GM12878 (cell line): ENCODE measurements around the gene MID2. TPM values are rescaled to one million over a fixed set of nuclear protein-coding genes. Genes with fewer than 3 reads are reported as not detected.

Experiments used
- ATAC-seq: fragments of 200-7000 bp; cut with Tn5 transposase; 3 replicates; pipeline ENCODE4 v1.9.1; 2020; ENCODE audit warnings: mild to moderate bottlenecking, moderate library complexity
- BruUV-seq: library from RNA; stranded (reverse); fragments of 400-500 nt; replicated peaks from 2 replicates; lab custom pipeline; 2021; lab: Mats Ljungman, UMichigan
- CTCF ChIA-PET: fragments of 300-600 bp; sonication (Branson Sonifier 250); formaldehyde crosslinking; extraction: SDS; loops from one replicate; lab custom pipeline; 2021; ENCODE audit warnings: inconsistent platforms; lab: Yijun Ruan, JAX
- POLR2A ChIA-PET: fragments of 350-600 bp; formaldehyde crosslinking; extraction: SDS; loops from one replicate; lab custom pipeline; 2021; ENCODE audit warnings: inconsistent platforms; lab: Charles Lee
- RAD21 ChIA-PET: fragments of 300-600 bp; sonication (Branson Sonifier 250); formaldehyde crosslinking; loops from one replicate; lab custom pipeline; 2023; ENCODE audit warnings: antibody characterized with exemption; ENCODE audit not compliant: unreplicated experiment; lab: Charles Lee
- SMC1A ChIA-PET: fragments of 300-600 bp; sonication (Branson Sonifier 250); formaldehyde crosslinking; loops from one replicate; lab custom pipeline; 2023; ENCODE audit not compliant: unreplicated experiment, uncharacterized antibody; lab: Charles Lee
- DNase-seq: peaks from one replicate; pipeline ENCODE4 v3.0.0-alpha.2; 2011; ENCODE audit warnings: low read depth, low spot score
- FAIRE-seq: peaks from 3 replicates; lab custom pipeline; 2011; peaks lifted over from hg19 to GRCh38; lab: Jason Lieb, UNC
- H2AFZ ChIP-seq: 2 replicates; pipeline ENCODE4 v1.6.0; 2011; ENCODE audit warnings: low read depth, low read length, control low read depth; ENCODE audit not compliant: control insufficient read depth
- H3K27ac ChIP-seq: 2 replicates; pipeline ENCODE4 v1.5.1; 2011; ENCODE audit warnings: control low read depth; ENCODE audit not compliant: control insufficient read depth, insufficient read depth
- H3K27me3 ChIP-seq, 2 experiments: replicated peaks in 1 of 2; 2 replicates each; pipeline versions ENCODE4 v1.6.0 to v1.6.1; 2011; ENCODE audit warnings: low read length in 1 of 2; ENCODE audit not compliant: control insufficient read depth in 2 of 2, insufficient read depth in 2 of 2
- H3K36me3 ChIP-seq, 2 experiments: 2 replicates each; pipeline ENCODE4 v1.5.1; 2011; ENCODE audit warnings: low read length in 1 of 2; ENCODE audit not compliant: control insufficient read depth in 2 of 2, insufficient read depth in 2 of 2
- H3K4me1 ChIP-seq: 2 replicates; pipeline ENCODE4 v1.6.1; 2011; ENCODE audit warnings: mild to moderate bottlenecking, low read length, moderate library complexity, mixed read lengths; ENCODE audit not compliant: control insufficient read depth, insufficient read depth
- H3K4me2 ChIP-seq: 2 replicates; pipeline ENCODE4 v1.6.0; 2011; ENCODE audit warnings: control low read depth; ENCODE audit not compliant: control insufficient read depth, insufficient read depth
- H3K4me3 ChIP-seq: fragments of 200-600 bp; sonication (generic); 2 replicates; pipeline ENCODE4 v1.5.1; 2016
- H3K79me2 ChIP-seq: 2 replicates; pipeline ENCODE4 v1.6.0; 2011; ENCODE audit warnings: low read length; ENCODE audit not compliant: control insufficient read depth, insufficient read depth
- H3K9ac ChIP-seq: 2 replicates; pipeline ENCODE4 v1.8.0; 2011; ENCODE audit warnings: low read length, control low read depth, mixed read lengths; ENCODE audit not compliant: control insufficient read depth, insufficient read depth
- H3K9me3 ChIP-seq: replicated peaks from 3 replicates; pipeline ENCODE4 v1.5.1; 2011; ENCODE audit warnings: mild to moderate bottlenecking, low read length; ENCODE audit not compliant: control insufficient read depth, insufficient read depth
- H4K20me1 ChIP-seq: 2 replicates; pipeline ENCODE4 v1.6.0; 2011; ENCODE audit not compliant: control insufficient read depth, insufficient read depth
- EED ChIP-seq: sonication (generic); IDR thresholded peaks from 2 replicates; pipeline ENCODE4 v1.6.1; 2016; ENCODE audit warnings: antibody characterized with exemption, low read depth
- ELK1 ChIP-seq: IDR thresholded peaks from 2 replicates; pipeline ENCODE4 v1.6.1; 2012; ENCODE audit warnings: low read depth, low read length, improper control_type of control experiment
- EP300 ChIP-seq, 2 experiments: fragments of 150-350 bp in 1 of 2; IDR thresholded peaks; 2 replicates each; pipeline ENCODE4 v1.6.1; 2011 to 2012; ENCODE audit warnings: low read depth in 2 of 2, low read length in 2 of 2, borderline replicate concordance in 1 of 2, improper control_type of control experiment in 1 of 2, inconsistent platforms in 1 of 2; ENCODE audit not compliant: control insufficient read depth in 1 of 2
- FOXM1 ChIP-seq: IDR thresholded peaks from 2 replicates; pipeline ENCODE4 v1.6.1; 2012; ENCODE audit warnings: low read depth, mild to moderate bottlenecking, inconsistent platforms, low read length, moderate library complexity
- IKZF2 ChIP-seq, 2 experiments: fragments of 450-650 bp; IDR thresholded peaks; 2 replicates each; pipeline ENCODE4 v1.6.1; 2017; ENCODE audit warnings: mild to moderate bottlenecking in 2 of 2, moderate library complexity in 2 of 2
- MTA2 ChIP-seq: fragments of 450-650 bp; IDR thresholded peaks from 2 replicates; pipeline ENCODE4 v1.6.1; 2016; ENCODE audit warnings: low read depth, mild to moderate bottlenecking, moderate library complexity
- MYC ChIP-seq: IDR thresholded peaks from 2 replicates; pipeline ENCODE4 v1.6.1; 2011; ENCODE audit warnings: mild to moderate bottlenecking, low read length, moderate library complexity, inconsistent platforms; ENCODE audit not compliant: insufficient read depth, insufficient replicate concordance, insufficient read length, severe bottlenecking
- TBL1XR1 ChIP-seq: IDR thresholded peaks from 2 replicates; pipeline ENCODE4 v1.6.1; 2012; ENCODE audit warnings: low read depth, low read length, improper control_type of control experiment
- ZNF687 ChIP-seq: fragments of 450-650 bp; IDR thresholded peaks from 2 replicates; pipeline ENCODE4 v1.6.1; 2017; ENCODE audit warnings: mild to moderate bottlenecking, moderate library complexity
- WGBS: methylation state at CpG from one replicate; pipeline ENCODE4 v1.1.6; 2016; ENCODE audit warnings: low lambda C conversion rate; ENCODE audit not compliant: insufficient replicate concordance, insufficient coverage; ENCODE audit errors: missing lambda C conversion rate; 5-methylcytosine and 5-hydroxymethylcytosine counted together
- in situ Hi-C: fragments of 300-500 bp; cut with MboI; formaldehyde crosslinking; loops from 9 replicates; pipeline ENCODE4 v1.14.3; 2018; ENCODE audit warnings: mixed read lengths
- intact Hi-C: fragments of 100-400 bp; cut with micrococcal nuclease; formaldehyde crosslinking; loops from one replicate; pipeline ENCODE4 v1.14.2; 2022; ENCODE audit not compliant: unreplicated experiment
- polyA plus RNA-seq, 11 experiments: library from polyadenylated mRNA; depleted of rRNA in 4 of 11; unstranded in 6 of 11; stranded (reverse) in 5 of 11; fragments of >200 nt; fragmentation: Nextera tagmentation in 4 of 11; fragmentation: Illumina TruSeq in 1 of 11; extraction: Ambion mirVana in 4 of 11; extraction: Trizol in 1 of 11; gene quantifications; 1 replicate in 1 of 11; 2 replicates in 10 of 11; pipeline versions ENCODE4 v1.2.1 to v1.2.3, GENCODE V29; 2011 to 2016; ENCODE audit warnings: inconsistent platforms in 2 of 11, missing spikeins in 2 of 11, low read depth in 1 of 11
- total RNA-seq, 4 experiments: library from RNA; depleted of rRNA in 3 of 4; stranded (reverse); fragments of >200 nt in 3 of 4; fragmentation: Illumina TruSeq in 1 of 4; extraction: Trizol in 1 of 4; gene quantifications; 2 replicates each; pipeline versions ENCODE4 v1.2.1 to v1.2.3, GENCODE V29; 2013 to 2021

The MID2 gene
- total and polyA plus RNA-seq, 10 of the 15 experiments (the other 5 are each of a cell fraction or from before 2014, with no cell fraction given): 0.04 to 0.21 TPM; not detected in 8

GRCh38 chrX:107836958-107837357 lies 11.3 kb downstream of the MID2 start:
- TF ChIP-seq TBL1XR1 (no peak), EED (no peak), FOXM1 (no peak), EP300 (IDR thresholded peaks at IDR 0.05; ENCODE audit: borderline replicate concordance in 1 of 2, control insufficient read depth in 1 of 2, low read depth in 2 of 2, low read length in 2 of 2) (no peak), ZNF687 (no peak), MYC (no peak), IKZF2 (IDR thresholded peaks at IDR 0.05) (no peak), ELK1 (no peak), MTA2 (no peak)
- TF ChIP-seq, all 136 proteins: peak for 0
- no peak overlapping the region for H3K4me2 ChIP-seq
- intact Hi-C loops: no loop called here
- no peak overlapping the region for H3K4me3 ChIP-seq
- H4K20me1 ChIP-seq: no peaks in the 10 kb centered on the region
- H3K9me3 ChIP-seq: no peaks in the 10 kb centered on the region
- H3K27ac ChIP-seq: no peak overlapping the region
- H3K4me1 ChIP-seq: no peaks in the 10 kb centered on the region
- ChIA-PET RAD21 (no interaction called here), POLR2A (no interaction called here), SMC1A (no interaction called here), CTCF (interaction anchor here (1.0 kb wide), 1 partner anchor 8 kb away, joined by 3 read pairs; no protein-coding TSS in a partner anchor)
- no peak overlapping the region for H2AFZ ChIP-seq
- H3K79me2 ChIP-seq: no peaks in the 10 kb centered on the region
- H3K27me3 ChIP-seq: no peaks in the 10 kb centered on the region; a peak in 1 of 4 replicates
- DNase-seq (no peak), FAIRE-seq (no peak), ATAC-seq (no peak)
- H3K36me3 ChIP-seq: no peaks in the 10 kb centered on the region
- no peak overlapping the region for H3K9ac ChIP-seq
- BruUV-seq: no TSS peak
- in situ Hi-C loops: no loop called here
- WGBS: 43% methylated on average over 2 of the region's 2 CpGs
